K562 (cell line): ENCODE results near the gene CC2D2B. TPM values are rescaled to one million over a fixed set of nuclear protein-coding genes. Genes with fewer than 3 reads are reported as not detected.

Source experiments
- CCNT2 ChIP-seq: IDR thresholded peaks from 2 replicates; pipeline ENCODE4 v1.6.1; 2011; ENCODE audit warnings: borderline replicate concordance, low read depth, mild to moderate bottlenecking, moderate library complexity, mixed read lengths, low read length; ENCODE audit not compliant: insufficient read length; ENCODE audit errors: extremely low read depth
- CEBPG ChIP-seq, 3 experiments: fragments of 200-800 bp in 1 of 3; sonication (Bioruptor generic) in 1 of 3; sonication (generic) in 1 of 3; formaldehyde crosslinking in 1 of 3; IDR thresholded peaks in 2 of 3; conservative IDR thresholded peaks in 1 of 3; 2 replicates each; pipeline versions ENCODE4 v1.6.1 to v1.8.0; 2016 to 2022; ENCODE audit warnings: missing compliant biosample characterization in 2 of 3, missing genetic modification characterization in 2 of 3, mild to moderate bottlenecking in 1 of 3, missing genetic modification reagents in 1 of 3
- ESRRB ChIP-seq: fragments of 250-450 bp; sonication (Bioruptor Pico); IDR thresholded peaks from 2 replicates; pipeline ENCODE4 v1.5.0; 2020; ENCODE audit warnings: mild to moderate bottlenecking, moderate library complexity, borderline replicate concordance
- PML ChIP-seq: IDR thresholded peaks from 2 replicates; pipeline ENCODE4 v1.6.1; 2012; ENCODE audit warnings: low read length, inconsistent platforms
- RBFOX2 ChIP-seq: fragments of 200-400 bp; formaldehyde crosslinking; IDR thresholded peaks from 2 replicates; pipeline ENCODE4 v1.6.1; 2017; ENCODE audit warnings: low read depth, mild to moderate bottlenecking, low read length, moderate library complexity
- ZNF592 ChIP-seq: fragments of 450-650 bp; IDR thresholded peaks from 2 replicates; pipeline ENCODE4 v1.6.1; 2017; ENCODE audit warnings: antibody characterized with exemption, mild to moderate bottlenecking
- polyA plus RNA-seq, 8 experiments: library from polyadenylated mRNA; depleted of rRNA in 4 of 8; stranded (reverse) in 5 of 8; unstranded in 3 of 8; fragments of >200 nt; fragmentation: Nextera tagmentation in 2 of 8; fragmentation: Illumina TruSeq in 1 of 8; extraction: Ambion mirVana in 2 of 8; extraction: Trizol in 1 of 8; gene quantifications; 2 replicates each; pipeline versions ENCODE4 v1.2.1 to v1.2.3, GENCODE V29; 2011 to 2014; ENCODE audit warnings: inconsistent platforms in 1 of 8, missing spikeins in 1 of 8
- total RNA-seq, 7 experiments: library from RNA; depleted of rRNA in 6 of 7; stranded (reverse); fragments of >200 nt in 6 of 7; fragmentation: Illumina TruSeq in 2 of 7; extraction: Trizol in 2 of 7; gene quantifications; 2 replicates each; pipeline versions ENCODE4 v1.2.1 to v1.2.3, GENCODE V29; 2011 to 2021; ENCODE audit warnings: low replicate concordance in 1 of 7
- TF ChIP-seq, protein P1 (sequence below): fragments of 450-650 bp; IDR thresholded peaks from 2 replicates; pipeline ENCODE4 v1.6.1; 2017; ENCODE audit warnings: mild to moderate bottlenecking, moderate library complexity
- TF ChIP-seq, protein P2 (sequence below): fragments of 450-650 bp; IDR thresholded peaks from 2 replicates; pipeline ENCODE4 v1.6.1; 2016; ENCODE audit warnings: mild to moderate bottlenecking, moderate library complexity

CC2D2B gene
- total and polyA plus RNA-seq, 9 of the 15 experiments (the other 6 are each of a cell fraction or from before 2014, with no cell fraction given), result 0.10 to 0.34 (median 0.20) TPM; not detected in 5

- TF ChIP-seq CCNT2 (peak; percentile 44), ESRRB (no peak), PML (0 out of 2 replicates have a peak, but pooled peaks have one; percentile 44), ZNF592 (peak; percentile 85), RBFOX2 (peak; percentile 94), CEBPG (CRISPR knock-in tag; IDR thresholded peaks at IDR 0.05) (no peak), CEBPG (tag; conservative IDR thresholded peaks at IDR 0.05 in 1 of 2, IDR thresholded peaks at IDR 0.05 in 1 of 2) (no peak)
- TF ChIP-seq, protein P1, sequence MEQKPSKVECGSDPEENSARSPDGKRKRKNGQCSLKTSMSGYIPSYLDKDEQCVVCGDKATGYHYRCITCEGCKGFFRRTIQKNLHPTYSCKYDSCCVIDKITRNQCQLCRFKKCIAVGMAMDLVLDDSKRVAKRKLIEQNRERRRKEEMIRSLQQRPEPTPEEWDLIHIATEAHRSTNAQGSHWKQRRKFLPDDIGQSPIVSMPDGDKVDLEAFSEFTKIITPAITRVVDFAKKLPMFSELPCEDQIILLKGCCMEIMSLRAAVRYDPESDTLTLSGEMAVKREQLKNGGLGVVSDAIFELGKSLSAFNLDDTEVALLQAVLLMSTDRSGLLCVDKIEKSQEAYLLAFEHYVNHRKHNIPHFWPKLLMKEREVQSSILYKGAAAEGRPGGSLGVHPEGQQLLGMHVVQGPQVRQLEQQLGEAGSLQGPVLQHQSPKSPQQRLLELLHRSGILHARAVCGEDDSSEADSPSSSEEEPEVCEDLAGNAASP, result no peak
- TF ChIP-seq, protein P2, sequence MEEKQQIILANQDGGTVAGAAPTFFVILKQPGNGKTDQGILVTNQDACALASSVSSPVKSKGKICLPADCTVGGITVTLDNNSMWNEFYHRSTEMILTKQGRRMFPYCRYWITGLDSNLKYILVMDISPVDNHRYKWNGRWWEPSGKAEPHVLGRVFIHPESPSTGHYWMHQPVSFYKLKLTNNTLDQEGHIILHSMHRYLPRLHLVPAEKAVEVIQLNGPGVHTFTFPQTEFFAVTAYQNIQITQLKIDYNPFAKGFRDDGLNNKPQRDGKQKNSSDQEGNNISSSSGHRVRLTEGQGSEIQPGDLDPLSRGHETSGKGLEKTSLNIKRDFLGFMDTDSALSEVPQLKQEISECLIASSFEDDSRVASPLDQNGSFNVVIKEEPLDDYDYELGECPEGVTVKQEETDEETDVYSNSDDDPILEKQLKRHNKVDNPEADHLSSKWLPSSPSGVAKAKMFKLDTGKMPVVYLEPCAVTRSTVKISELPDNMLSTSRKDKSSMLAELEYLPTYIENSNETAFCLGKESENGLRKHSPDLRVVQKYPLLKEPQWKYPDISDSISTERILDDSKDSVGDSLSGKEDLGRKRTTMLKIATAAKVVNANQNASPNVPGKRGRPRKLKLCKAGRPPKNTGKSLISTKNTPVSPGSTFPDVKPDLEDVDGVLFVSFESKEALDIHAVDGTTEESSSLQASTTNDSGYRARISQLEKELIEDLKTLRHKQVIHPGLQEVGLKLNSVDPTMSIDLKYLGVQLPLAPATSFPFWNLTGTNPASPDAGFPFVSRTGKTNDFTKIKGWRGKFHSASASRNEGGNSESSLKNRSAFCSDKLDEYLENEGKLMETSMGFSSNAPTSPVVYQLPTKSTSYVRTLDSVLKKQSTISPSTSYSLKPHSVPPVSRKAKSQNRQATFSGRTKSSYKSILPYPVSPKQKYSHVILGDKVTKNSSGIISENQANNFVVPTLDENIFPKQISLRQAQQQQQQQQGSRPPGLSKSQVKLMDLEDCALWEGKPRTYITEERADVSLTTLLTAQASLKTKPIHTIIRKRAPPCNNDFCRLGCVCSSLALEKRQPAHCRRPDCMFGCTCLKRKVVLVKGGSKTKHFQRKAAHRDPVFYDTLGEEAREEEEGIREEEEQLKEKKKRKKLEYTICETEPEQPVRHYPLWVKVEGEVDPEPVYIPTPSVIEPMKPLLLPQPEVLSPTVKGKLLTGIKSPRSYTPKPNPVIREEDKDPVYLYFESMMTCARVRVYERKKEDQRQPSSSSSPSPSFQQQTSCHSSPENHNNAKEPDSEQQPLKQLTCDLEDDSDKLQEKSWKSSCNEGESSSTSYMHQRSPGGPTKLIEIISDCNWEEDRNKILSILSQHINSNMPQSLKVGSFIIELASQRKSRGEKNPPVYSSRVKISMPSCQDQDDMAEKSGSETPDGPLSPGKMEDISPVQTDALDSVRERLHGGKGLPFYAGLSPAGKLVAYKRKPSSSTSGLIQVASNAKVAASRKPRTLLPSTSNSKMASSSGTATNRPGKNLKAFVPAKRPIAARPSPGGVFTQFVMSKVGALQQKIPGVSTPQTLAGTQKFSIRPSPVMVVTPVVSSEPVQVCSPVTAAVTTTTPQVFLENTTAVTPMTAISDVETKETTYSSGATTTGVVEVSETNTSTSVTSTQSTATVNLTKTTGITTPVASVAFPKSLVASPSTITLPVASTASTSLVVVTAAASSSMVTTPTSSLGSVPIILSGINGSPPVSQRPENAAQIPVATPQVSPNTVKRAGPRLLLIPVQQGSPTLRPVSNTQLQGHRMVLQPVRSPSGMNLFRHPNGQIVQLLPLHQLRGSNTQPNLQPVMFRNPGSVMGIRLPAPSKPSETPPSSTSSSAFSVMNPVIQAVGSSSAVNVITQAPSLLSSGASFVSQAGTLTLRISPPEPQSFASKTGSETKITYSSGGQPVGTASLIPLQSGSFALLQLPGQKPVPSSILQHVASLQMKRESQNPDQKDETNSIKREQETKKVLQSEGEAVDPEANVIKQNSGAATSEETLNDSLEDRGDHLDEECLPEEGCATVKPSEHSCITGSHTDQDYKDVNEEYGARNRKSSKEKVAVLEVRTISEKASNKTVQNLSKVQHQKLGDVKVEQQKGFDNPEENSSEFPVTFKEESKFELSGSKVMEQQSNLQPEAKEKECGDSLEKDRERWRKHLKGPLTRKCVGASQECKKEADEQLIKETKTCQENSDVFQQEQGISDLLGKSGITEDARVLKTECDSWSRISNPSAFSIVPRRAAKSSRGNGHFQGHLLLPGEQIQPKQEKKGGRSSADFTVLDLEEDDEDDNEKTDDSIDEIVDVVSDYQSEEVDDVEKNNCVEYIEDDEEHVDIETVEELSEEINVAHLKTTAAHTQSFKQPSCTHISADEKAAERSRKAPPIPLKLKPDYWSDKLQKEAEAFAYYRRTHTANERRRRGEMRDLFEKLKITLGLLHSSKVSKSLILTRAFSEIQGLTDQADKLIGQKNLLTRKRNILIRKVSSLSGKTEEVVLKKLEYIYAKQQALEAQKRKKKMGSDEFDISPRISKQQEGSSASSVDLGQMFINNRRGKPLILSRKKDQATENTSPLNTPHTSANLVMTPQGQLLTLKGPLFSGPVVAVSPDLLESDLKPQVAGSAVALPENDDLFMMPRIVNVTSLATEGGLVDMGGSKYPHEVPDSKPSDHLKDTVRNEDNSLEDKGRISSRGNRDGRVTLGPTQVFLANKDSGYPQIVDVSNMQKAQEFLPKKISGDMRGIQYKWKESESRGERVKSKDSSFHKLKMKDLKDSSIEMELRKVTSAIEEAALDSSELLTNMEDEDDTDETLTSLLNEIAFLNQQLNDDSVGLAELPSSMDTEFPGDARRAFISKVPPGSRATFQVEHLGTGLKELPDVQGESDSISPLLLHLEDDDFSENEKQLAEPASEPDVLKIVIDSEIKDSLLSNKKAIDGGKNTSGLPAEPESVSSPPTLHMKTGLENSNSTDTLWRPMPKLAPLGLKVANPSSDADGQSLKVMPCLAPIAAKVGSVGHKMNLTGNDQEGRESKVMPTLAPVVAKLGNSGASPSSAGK, result peak; percentile 93
Measured at GRCh38 chr10:96043033-96043892, 135.5 kb downstream of the CC2D2B start, which contains the start of gene CCNJ (continued).
